HCT116 (cell line): ENCODE measurements around the gene VWC2. TPM values are rescaled to one million over a fixed set of nuclear protein-coding genes. Genes with fewer than 3 reads are reported as not detected.

Experiments used
- ATAC-seq: fragments of 200-7000 bp; cut with Tn5 transposase; 2 replicates; pipeline ENCODE4 v1.9.1; 2020; ENCODE audit warnings: mild to moderate bottlenecking, moderate library complexity
- BruUV-seq: library from RNA; stranded (reverse); fragments of 400-500 nt; replicated peaks from 2 replicates; lab custom pipeline; 2021; lab: Mats Ljungman, UMichigan
- CTCF ChIA-PET: fragments of 300-600 bp; sonication (Branson Sonifier 250); formaldehyde crosslinking; loops from one replicate; lab custom pipeline; 2021; ENCODE audit warnings: antibody characterized with exemption; lab: Charles Lee
- POLR2A ChIA-PET: fragments of 300-600, 350-600 bp; sonication (Branson Sonifier 250); formaldehyde crosslinking; loops from one replicate; lab custom pipeline; 2021; ENCODE audit warnings: antibody characterized with exemption; lab: Charles Lee
- RAD21 ChIA-PET, 2 experiments: fragments of 300-600 bp; sonication (Branson Sonifier 250); formaldehyde crosslinking; loops; one replicate each; lab custom pipeline; 2023; ENCODE audit warnings: low total read pairs in 2 of 2; ENCODE audit not compliant: uncharacterized antibody in 2 of 2, unreplicated experiment in 2 of 2, low non-redundant PET in 1 of 2; lab: Charles Lee
- DNase-seq: peaks from one replicate; pipeline ENCODE4 v3.0.0-alpha.2; 2010; ENCODE audit warnings: low read depth, low spot score
- H2AFZ ChIP-seq: fragments of 200-600 bp; shearing (Covaris generic), sonication (generic); 2 replicates; pipeline ENCODE4 v1.6.1; 2017; ENCODE audit warnings: low read depth, mixed run types, mixed read lengths, antibody characterized with exemption, low read length; ENCODE audit not compliant: poor library complexity, severe bottlenecking
- H3K27ac ChIP-seq: 2 replicates; pipeline ENCODE4 v1.5.1; 2012; ENCODE audit warnings: low read depth, low read length
- H3K27me3 ChIP-seq: fragments of 200-600 bp; sonication (generic); 2 replicates; pipeline ENCODE4 v1.6.1; 2016; ENCODE audit warnings: mixed run types, low read length, mixed read lengths; ENCODE audit not compliant: insufficient read depth
- H3K36me3 ChIP-seq, 2 experiments: fragments of 200-500 bp in 1 of 2; fragments of 200-600 bp in 1 of 2; sonication (Bioruptor generic) in 1 of 2; sonication (generic) in 1 of 2; 2 replicates each; pipeline versions ENCODE4 v1.5.1 to v1.6.1; 2014 to 2016; ENCODE audit warnings: low read length in 2 of 2, inconsistent platforms in 1 of 2, mixed read lengths in 1 of 2, mixed run types in 1 of 2; ENCODE audit not compliant: insufficient read depth in 2 of 2, control insufficient read depth in 1 of 2
- H3K4me1 ChIP-seq, 2 experiments: fragments of 200-600 bp in 1 of 2; sonication (generic) in 1 of 2; 2 replicates each; pipeline versions ENCODE4 v1.5.1 to v1.6.1; 2012 to 2017; ENCODE audit warnings: low read length in 2 of 2, inconsistent platforms in 1 of 2, mild to moderate bottlenecking in 1 of 2, mixed read lengths in 1 of 2, mixed run types in 1 of 2, moderate library complexity in 1 of 2; ENCODE audit not compliant: insufficient read depth in 2 of 2, control insufficient read depth in 1 of 2
- H3K4me2 ChIP-seq: fragments of 200-600 bp; sonication (generic); 2 replicates; pipeline ENCODE4 v1.6.1; 2017; ENCODE audit warnings: mixed run types, low read length, mixed read lengths
- H3K4me3 ChIP-seq, 2 experiments: fragments of 200-600 bp in 1 of 2; sonication (generic) in 1 of 2; replicated peaks in 1 of 2; 2 replicates each; pipeline ENCODE4 v1.5.1; 2011 to 2016; ENCODE audit warnings: low read length in 2 of 2, control low read depth in 1 of 2, low read depth in 1 of 2, mild to moderate bottlenecking in 1 of 2, mixed read lengths in 1 of 2, mixed run types in 1 of 2
- H3K79me2 ChIP-seq: fragments of 200-600 bp; sonication (generic); 2 replicates; pipeline ENCODE4 v1.6.1; 2017; ENCODE audit warnings: mild to moderate bottlenecking, mixed run types, low read length, moderate library complexity, mixed read lengths; ENCODE audit not compliant: insufficient read depth
- H3K9ac ChIP-seq: fragments of 200-600 bp; sonication (generic); 2 replicates; pipeline ENCODE4 v1.6.1; 2016; ENCODE audit warnings: low read length, mixed read lengths
- H3K9me2 ChIP-seq: fragments of 200-600 bp; sonication (generic), shearing (Covaris generic); 2 replicates; pipeline ENCODE4 v1.6.1; 2017; ENCODE audit warnings: mixed run types, mild to moderate bottlenecking, moderate library complexity; ENCODE audit not compliant: insufficient read depth
- H3K9me3 ChIP-seq, 2 experiments: fragments of 200-500 bp in 1 of 2; fragments of 200-600 bp in 1 of 2; sonication (Bioruptor generic) in 1 of 2; sonication (generic) in 1 of 2; 2 replicates each; pipeline ENCODE4 v1.6.1; 2014 to 2017; ENCODE audit warnings: low read length in 2 of 2, mixed read lengths in 2 of 2, inconsistent platforms in 1 of 2, low read depth in 1 of 2, mild to moderate bottlenecking in 1 of 2, mixed run types in 1 of 2, moderate library complexity in 1 of 2; ENCODE audit not compliant: control insufficient read depth in 1 of 2, insufficient read depth in 1 of 2
- H4K20me1 ChIP-seq: fragments of 200-600 bp; sonication (generic), shearing (Covaris generic); 2 replicates; pipeline ENCODE4 v1.6.1; 2017; ENCODE audit warnings: mixed run types, mild to moderate bottlenecking, moderate library complexity; ENCODE audit not compliant: insufficient read depth
- CBX3 ChIP-seq: IDR thresholded peaks from 2 replicates; pipeline ENCODE4 v1.6.1; 2012; ENCODE audit warnings: low read depth
- CEBPB ChIP-seq: IDR thresholded peaks from 2 replicates; pipeline ENCODE4 v1.6.1; 2012; ENCODE audit warnings: low read depth
- ELF1 ChIP-seq: IDR thresholded peaks from 2 replicates; pipeline ENCODE4 v1.6.1; 2012; ENCODE audit warnings: low read depth, borderline replicate concordance
- EZH2 ChIP-seq: fragments of 200-600 bp; sonication (generic); IDR thresholded peaks from 2 replicates; pipeline ENCODE4 v1.6.1; 2017; ENCODE audit warnings: antibody characterized with exemption, mixed run types
- EZH2phosphoT487 ChIP-seq: fragments of 200-600 bp; IDR thresholded peaks from 2 replicates; pipeline ENCODE4 v1.6.1; 2018; ENCODE audit warnings: antibody characterized with exemption, borderline replicate concordance
- FOSL1 ChIP-seq: IDR thresholded peaks from 2 replicates; pipeline ENCODE4 v1.6.1; 2012; ENCODE audit warnings: low read depth
- MAX ChIP-seq: IDR thresholded peaks from 2 replicates; pipeline ENCODE4 v1.6.1; 2012
- POLR2A ChIP-seq: IDR thresholded peaks from 2 replicates; pipeline ENCODE4 v1.7.0; 2011; ENCODE audit warnings: borderline replicate concordance; ENCODE audit not compliant: insufficient read depth, insufficient read length; ENCODE audit errors: extremely low read depth
- POLR2AphosphoS5 ChIP-seq: IDR thresholded peaks from 2 replicates; pipeline ENCODE4 v1.6.1; 2011; ENCODE audit warnings: mild to moderate bottlenecking, low read depth, low read length, moderate library complexity
- RAD21 ChIP-seq: IDR thresholded peaks from 2 replicates; pipeline ENCODE4 v1.6.1; 2012; ENCODE audit warnings: low read depth, mild to moderate bottlenecking
- REST ChIP-seq: IDR thresholded peaks from 2 replicates; pipeline ENCODE4 v1.6.1; 2012; ENCODE audit warnings: low read depth
- SP1 ChIP-seq: IDR thresholded peaks from 2 replicates; pipeline ENCODE4 v1.6.1; 2012; ENCODE audit warnings: low read depth
- SRF ChIP-seq: IDR thresholded peaks from 2 replicates; pipeline ENCODE4 v1.6.1; 2012; ENCODE audit warnings: low read depth
- TCF7L2 ChIP-seq: IDR thresholded peaks from 2 replicates; pipeline ENCODE4 v1.7.0; 2011; ENCODE audit warnings: borderline replicate concordance, inconsistent platforms; ENCODE audit not compliant: insufficient read depth, insufficient read length; ENCODE audit errors: extremely low read depth
- ZFX ChIP-seq: fragments of 450-650 bp; IDR thresholded peaks from 2 replicates; pipeline ENCODE4 v1.6.1; 2017
- ZNF274 ChIP-seq: fragments of 200-500 bp; sonication (Bioruptor generic); IDR thresholded peaks from 2 replicates; pipeline ENCODE4 v1.6.1; 2014; ENCODE audit warnings: mild to moderate bottlenecking, low read depth, low read length, inconsistent platforms
- intact Hi-C: fragments of 100-400 bp; cut with micrococcal nuclease; formaldehyde crosslinking; loops from 2 replicates; pipeline ENCODE4 v1.10.0; 2022
- total RNA-seq: library from RNA; stranded (reverse); gene quantifications from one replicate; pipeline ENCODE4 v1.2.1, GENCODE V29; 2021; ENCODE audit not compliant: unreplicated experiment
- TF ChIP-seq, protein P1 (sequence below), 3 experiments: fragments of 200-600 bp in 1 of 3; sonication (generic) in 1 of 3; IDR thresholded peaks in 2 of 3; conservative IDR thresholded peaks in 1 of 3; 2 replicates each; pipeline ENCODE4 v1.5.1; 2012 to 2017; ENCODE audit warnings: low read depth in 2 of 3, low read length in 2 of 3, antibody characterized with exemption in 1 of 3, borderline replicate concordance in 1 of 3, control low read depth in 1 of 3, mild to moderate bottlenecking in 1 of 3, mixed read lengths in 1 of 3, mixed run types in 1 of 3, moderate library complexity in 1 of 3; ENCODE audit not compliant: insufficient read depth in 1 of 3

The VWC2 gene
- total RNA-seq, 1 experiment from 2014 or later, result not detected

- RAD21 ChIA-PET, result no interaction called here
- H3K36me3 ChIP-seq, result no peaks in the 10 kb centered on the region
- no peaks in the 10 kb centered on the region for H3K27me3 ChIP-seq
- peaks cover 0 to 3% of the 10 kb centered on the region in 2 experiments; a peak in 1 of 4 replicates for H3K9me3 ChIP-seq
- ATAC-seq (no peak), DNase-seq (no peak)
- TF ChIP-seq POLR2A (no peak), ZNF274 (no peak), CBX3 (no peak), EZH2 (no peak), REST (no peak), SP1 (no peak), CEBPB (no peak), ELF1 (no peak), POLR2AphosphoS5 (no peak), TCF7L2 (no peak), ZFX (no peak), FOSL1 (no peak), MAX (no peak), SRF (no peak), RAD21 (no peak), EZH2phosphoT487 (no peak)
- TF ChIP-seq, protein P1, sequence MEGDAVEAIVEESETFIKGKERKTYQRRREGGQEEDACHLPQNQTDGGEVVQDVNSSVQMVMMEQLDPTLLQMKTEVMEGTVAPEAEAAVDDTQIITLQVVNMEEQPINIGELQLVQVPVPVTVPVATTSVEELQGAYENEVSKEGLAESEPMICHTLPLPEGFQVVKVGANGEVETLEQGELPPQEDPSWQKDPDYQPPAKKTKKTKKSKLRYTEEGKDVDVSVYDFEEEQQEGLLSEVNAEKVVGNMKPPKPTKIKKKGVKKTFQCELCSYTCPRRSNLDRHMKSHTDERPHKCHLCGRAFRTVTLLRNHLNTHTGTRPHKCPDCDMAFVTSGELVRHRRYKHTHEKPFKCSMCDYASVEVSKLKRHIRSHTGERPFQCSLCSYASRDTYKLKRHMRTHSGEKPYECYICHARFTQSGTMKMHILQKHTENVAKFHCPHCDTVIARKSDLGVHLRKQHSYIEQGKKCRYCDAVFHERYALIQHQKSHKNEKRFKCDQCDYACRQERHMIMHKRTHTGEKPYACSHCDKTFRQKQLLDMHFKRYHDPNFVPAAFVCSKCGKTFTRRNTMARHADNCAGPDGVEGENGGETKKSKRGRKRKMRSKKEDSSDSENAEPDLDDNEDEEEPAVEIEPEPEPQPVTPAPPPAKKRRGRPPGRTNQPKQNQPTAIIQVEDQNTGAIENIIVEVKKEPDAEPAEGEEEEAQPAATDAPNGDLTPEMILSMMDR (IDR thresholded peaks at IDR 0.05 in 2 of 3, conservative IDR thresholded peaks at IDR 0.05 in 1 of 3; ENCODE audit: borderline replicate concordance in 1 of 3, insufficient read depth in 1 of 3, low read depth in 2 of 3, low read length in 2 of 3), result no peak
- no peaks in the 10 kb centered on the region for H4K20me1 ChIP-seq
- POLR2A ChIA-PET, result no interaction called here
- H3K4me1 ChIP-seq, result no peaks in the 10 kb centered on the region
- CTCF ChIA-PET, result no interaction called here
- no peak overlapping the region for H3K9ac ChIP-seq
- H3K79me2 ChIP-seq, result no peaks in the 10 kb centered on the region
- no peaks in the 10 kb centered on the region for H3K9me2 ChIP-seq
- H3K4me2 ChIP-seq, result no peak overlapping the region
- H2AFZ ChIP-seq, result no peak overlapping the region
- no TSS peak for BruUV-seq
- H3K27ac ChIP-seq, result no peak overlapping the region
- intact Hi-C loops, result no loop called here
- no peak overlapping the region for H3K4me3 ChIP-seq
These were observed 6.5 kb upstream of the VWC2 start for GRCh38 chr7:49766966-49767365.
